DND-41 (cell line): ENCODE results near the gene HIBADH.

Experiments used
- EZH2 ChIP-seq: IDR thresholded peaks from 3 replicates; pipeline ENCODE4 v1.6.1; 2012; ENCODE audit warnings: borderline replicate concordance, low read depth, mild to moderate bottlenecking, moderate library complexity, low read length, inconsistent platforms; ENCODE audit not compliant: severe bottlenecking
- TF ChIP-seq, protein P1 (sequence below): IDR thresholded peaks from 2 replicates; pipeline ENCODE4 v1.5.1; 2012; ENCODE audit warnings: borderline replicate concordance, low read length, moderate library complexity, mild to moderate bottlenecking; ENCODE audit not compliant: poor library complexity, severe bottlenecking; ENCODE audit errors: extremely low read depth

DNA sequence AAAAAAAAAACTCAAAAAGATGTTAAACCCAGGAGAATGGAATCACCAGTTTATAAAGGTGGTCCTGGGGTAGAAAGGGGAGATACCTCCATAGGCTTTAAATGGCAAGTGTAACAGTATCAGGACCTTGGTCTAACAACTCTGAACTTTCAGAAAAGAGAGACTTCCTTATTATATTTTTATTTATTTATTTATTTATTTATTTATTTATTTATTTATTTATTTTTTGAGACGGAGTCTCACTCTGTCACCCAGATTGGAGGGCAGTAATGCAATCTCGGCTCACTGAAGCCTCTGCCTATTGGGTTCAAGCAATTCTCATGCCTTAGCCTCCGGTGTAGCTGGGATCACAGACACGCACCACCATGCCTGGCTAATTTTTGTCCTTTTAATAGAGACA is 12.4 kb downstream of the HIBADH start:
- TF ChIP-seq, protein P1, sequence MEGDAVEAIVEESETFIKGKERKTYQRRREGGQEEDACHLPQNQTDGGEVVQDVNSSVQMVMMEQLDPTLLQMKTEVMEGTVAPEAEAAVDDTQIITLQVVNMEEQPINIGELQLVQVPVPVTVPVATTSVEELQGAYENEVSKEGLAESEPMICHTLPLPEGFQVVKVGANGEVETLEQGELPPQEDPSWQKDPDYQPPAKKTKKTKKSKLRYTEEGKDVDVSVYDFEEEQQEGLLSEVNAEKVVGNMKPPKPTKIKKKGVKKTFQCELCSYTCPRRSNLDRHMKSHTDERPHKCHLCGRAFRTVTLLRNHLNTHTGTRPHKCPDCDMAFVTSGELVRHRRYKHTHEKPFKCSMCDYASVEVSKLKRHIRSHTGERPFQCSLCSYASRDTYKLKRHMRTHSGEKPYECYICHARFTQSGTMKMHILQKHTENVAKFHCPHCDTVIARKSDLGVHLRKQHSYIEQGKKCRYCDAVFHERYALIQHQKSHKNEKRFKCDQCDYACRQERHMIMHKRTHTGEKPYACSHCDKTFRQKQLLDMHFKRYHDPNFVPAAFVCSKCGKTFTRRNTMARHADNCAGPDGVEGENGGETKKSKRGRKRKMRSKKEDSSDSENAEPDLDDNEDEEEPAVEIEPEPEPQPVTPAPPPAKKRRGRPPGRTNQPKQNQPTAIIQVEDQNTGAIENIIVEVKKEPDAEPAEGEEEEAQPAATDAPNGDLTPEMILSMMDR: no peak
- no peak for TF ChIP-seq EZH2
